GM19438 (cell line): ENCODE data around the gene HASPIN.

Source experiments
- ATAC-seq: cut with Tn5 transposase; IDR thresholded peaks from one replicate; pipeline ENCODE4 v1.9.1; 2021; ENCODE audit warnings: low read depth; ENCODE audit not compliant: unreplicated experiment

HASPIN gene

GRCh38 chr17:3762922-3763776 is 39.4 kb downstream of the HASPIN start:
- ATAC-seq: no peak

GRCh38 chr17:3763777-3764170 is 40.1 kb downstream of the HASPIN start:
- no peak for ATAC-seq

GRCh38 chr17:3765981-3766380 is 42.3 kb downstream of the HASPIN start:
- ATAC-seq: no peak

- ATAC-seq: no peak
These were observed 43.1 kb downstream of the HASPIN start for GRCh38 chr17:3766779-3767178.

- ATAC-seq: no peak
These were observed 44.6 kb downstream of the HASPIN start for GRCh38 chr17:3768341-3768740.

- ATAC-seq: no peak
These were observed 45.1 kb downstream of the HASPIN start for GRCh38 chr17:3768769-3769168.

- ATAC-seq: no peak
These were observed 46.8 kb downstream of the HASPIN start for GRCh38 chr17:3770466-3770865.

- ATAC-seq: no peak
These were observed 47.4 kb downstream of the HASPIN start for GRCh38 chr17:3771140-3771539.

- ATAC-seq: no peak
These were observed 49.1 kb downstream of the HASPIN start for GRCh38 chr17:3772764-3773163.

- ATAC-seq: no peak
These were observed 49.8 kb downstream of the HASPIN start for GRCh38 chr17:3773511-3773910.

- no peak for ATAC-seq
These were observed 50.3 kb downstream of the HASPIN start for GRCh38 chr17:3773966-3774365.
